Measurements from ENCODE around the gene ING4. TPM values are rescaled to one million over a fixed set of nuclear protein-coding genes. Genes with fewer than 3 reads are reported as not detected.

ING4 gene
- total RNA-seq, 6 donors from 2014 or later, result 24.3 to 79.6 (median 33.8) TPM

GRCh38 chr12:6700646-6701051 lies 37.7 kb upstream of the ING4 start, which contains the start of gene PIANP:
TSS of gene PIANP (minus strand) at chr12:6700815. CDS start at chr12:6698061, 2,754 bp downstream.
- ATAC-seq (ENCODE audit: low FRiP score in 2 of 2) (peak in 1 of 2 donors; percentile 83), DNase-seq (peak in 1 of 2 donors; percentile 92)
- Histone ChIP-seq H3K4me3 (peak within 1 kb of the TSS; percentile 37 to 50 (median 42)), H3K27me3 (peaks cover 0 to 43% (median 22%) of the 10 kb centered on the region in 4 donors), H3K27ac (no peak within 1 kb of the TSS), H3K9me3 (no peaks in the 10 kb centered on the region), H3K4me1 (peaks cover 11 to 19% (median 14%) of the 10 kb centered on the region in 4 donors), H3K36me3 (no peaks in the 10 kb centered on the region)
- no peak for TF ChIP-seq POLR2A (IDR thresholded peaks at IDR 0.05)
- TF ChIP-seq CTCF (IDR thresholded peaks at IDR 0.05), result no peak
- TF ChIP-seq EP300 (IDR thresholded peaks at IDR 0.05), result no peak
- no peak for TF ChIP-seq POLR2AphosphoS5 (IDR thresholded peaks at IDR 0.05)
- 3 to 13% methylated on average over 4 to 12 of the region's 43 CpGs for WGBS, 2 donors

- peak in 1 of 2 donors; percentile 37 for ATAC-seq (ENCODE audit: low FRiP score in 2 of 2)
- Histone ChIP-seq H3K27me3 (peaks cover 0 to 43% (median 22%) of the 10 kb centered on the region in 4 donors), H3K4me3 (peak overlapping the region; percentile 37 to 50 (median 42)), H3K27ac (no peak overlapping the region), H3K36me3 (no peaks in the 10 kb centered on the region), H3K4me1 (peaks cover 11 to 19% (median 14%) of the 10 kb centered on the region in 4 donors), H3K9me3 (no peaks in the 10 kb centered on the region)
- peak in 1 of 2 donors; percentile 74 for DNase-seq
- no peak for TF ChIP-seq POLR2AphosphoS5 (IDR thresholded peaks at IDR 0.05)
- TF ChIP-seq EP300 (IDR thresholded peaks at IDR 0.05), result no peak
- no peak for TF ChIP-seq POLR2A (IDR thresholded peaks at IDR 0.05)
- no peak for TF ChIP-seq CTCF (IDR thresholded peaks at IDR 0.05)
- WGBS, 2 donors, result 1% methylated on average over 25 to 57 of the region's 65 CpGs
These were observed 37.2 kb upstream of the ING4 start for GRCh38 chr12:6699989-6700645.

- Histone ChIP-seq H3K27ac (no peak overlapping the region), H3K4me3 (peak overlapping the region in 3 of 4 donors; percentile 37 to 50 (median 43)), H3K9me3 (no peaks in the 10 kb centered on the region), H3K4me1 (peaks cover 11 to 19% (median 14%) of the 10 kb centered on the region in 4 donors), H3K36me3 (no peaks in the 10 kb centered on the region), H3K27me3 (peaks cover 0 to 43% (median 22%) of the 10 kb centered on the region in 4 donors)
- DNase-seq (no peak), ATAC-seq (ENCODE audit: low FRiP score in 2 of 2) (no peak)
- 16 to 20% methylated on average over 16 of the region's 16 CpGs for WGBS, 2 donors
- TF ChIP-seq POLR2AphosphoS5 (IDR thresholded peaks at IDR 0.05) (no peak), POLR2A (IDR thresholded peaks at IDR 0.05) (no peak)
These were observed 36.5 kb upstream of the ING4 start for GRCh38 chr12:6699259-6699988.

GRCh38 chr12:6698352-6699046 lies 35.6 kb upstream of the ING4 start:
- Histone ChIP-seq H3K9me3 (no peaks in the 10 kb centered on the region), H3K27ac (no peak overlapping the region), H3K27me3 (peaks cover 0 to 37% (median 22%) of the 10 kb centered on the region in 4 donors), H3K4me3 (no peak overlapping the region), H3K36me3 (no peaks in the 10 kb centered on the region), H3K4me1 (peaks cover 11 to 19% (median 14%) of the 10 kb centered on the region in 4 donors)
- DNase-seq (no peak), ATAC-seq (ENCODE audit: low FRiP score in 2 of 2) (no peak)
- WGBS, 2 donors, result 47 to 56% methylated on average over 8 of the region's 8 CpGs
- TF ChIP-seq CTCF (IDR thresholded peaks at IDR 0.05) (no peak), EP300 (IDR thresholded peaks at IDR 0.05) (no peak), POLR2AphosphoS5 (IDR thresholded peaks at IDR 0.05) (no peak), POLR2A (IDR thresholded peaks at IDR 0.05) (no peak)

Data from upper lobe of left lung (tissue), 6 donors.